WTC11 (cell line): ENCODE data around the gene MC2R. TPM values are rescaled to one million over a fixed set of nuclear protein-coding genes. Genes with fewer than 3 reads are reported as not detected.

Experiments
- ATAC-seq: fragments of 200-7000 bp; cut with Tn5 transposase; 2 replicates; pipeline ENCODE4 v1.10.0; 2021; ENCODE audit warnings: mild to moderate bottlenecking, moderate library complexity
- CTCF ChIA-PET: fragments of 300-600 bp; sonication (Branson Sonifier 250); formaldehyde crosslinking; loops from one replicate; lab custom pipeline; 2021; ENCODE audit warnings: antibody characterized with exemption; lab: Charles Lee
- POLR2A ChIA-PET: fragments of 350-600 bp; sonication (Branson Sonifier 250); formaldehyde crosslinking; loops from one replicate; lab custom pipeline; 2021; ENCODE audit warnings: antibody characterized with exemption; lab: Charles Lee
- DNase-seq: peaks from one replicate; pipeline ENCODE4 v3.0.0; 2021; ENCODE audit warnings: low spot score
- H3K27ac Mint-ChIP-seq: 2 replicates; pipeline ENCODE4 v1.8.0; 2021; ENCODE audit warnings: mixed read lengths
- H3K27me3 Mint-ChIP-seq: 2 replicates; pipeline ENCODE4 v1.8.0; 2021; ENCODE audit warnings: low read depth, mild to moderate bottlenecking, moderate library complexity, mixed read lengths
- H3K36me3 Mint-ChIP-seq: 2 replicates; pipeline ENCODE4 v1.8.0; 2021; ENCODE audit warnings: mixed read lengths
- H3K4me1 Mint-ChIP-seq: 2 replicates; pipeline ENCODE4 v1.8.0; 2022; ENCODE audit warnings: mixed read lengths
- H3K4me3 Mint-ChIP-seq: 2 replicates; pipeline ENCODE4 v1.8.0; 2021; ENCODE audit warnings: mild to moderate bottlenecking, moderate library complexity, mixed read lengths
- H3K9me3 Mint-ChIP-seq: 2 replicates; pipeline ENCODE4 v1.8.0; 2021; ENCODE audit warnings: mixed read lengths
- CREB1 ChIP-seq: sonication (generic); formaldehyde crosslinking; IDR thresholded peaks from 2 replicates; pipeline ENCODE4 v1.8.0; 2023; ENCODE audit warnings: mild to moderate bottlenecking, missing genetic modification reagents
- CREM ChIP-seq: sonication (generic); formaldehyde crosslinking; IDR thresholded peaks from 2 replicates; pipeline ENCODE4 v1.8.1; 2022; ENCODE audit warnings: mild to moderate bottlenecking, missing genetic modification reagents, moderate library complexity
- FOXJ3 ChIP-seq: sonication (generic); formaldehyde crosslinking; IDR thresholded peaks from 2 replicates; pipeline ENCODE4 v1.9.0; 2021; ENCODE audit warnings: missing genetic modification reagents, mild to moderate bottlenecking, borderline replicate concordance
- GTF2I ChIP-seq: fragments of 250-450 bp; sonication (Bioruptor Pico); conservative IDR thresholded peaks from 2 replicates; pipeline ENCODE4 v1.4.0; 2021; ENCODE audit warnings: mild to moderate bottlenecking
- HMGA2 ChIP-seq: fragments of 250-450 bp; sonication (Bioruptor Pico); IDR thresholded peaks from 2 replicates; pipeline ENCODE4 v1.4.0; 2021; ENCODE audit warnings: mild to moderate bottlenecking, moderate library complexity
- IRF2 ChIP-seq: sonication (generic); formaldehyde crosslinking; IDR thresholded peaks from 2 replicates; pipeline ENCODE4 v1.8.0; 2022; ENCODE audit warnings: low read depth, missing genetic modification reagents, borderline replicate concordance
- JAZF1 ChIP-seq: fragments of 250-450 bp; sonication (Bioruptor Pico); IDR thresholded peaks from 2 replicates; pipeline ENCODE4 v1.9.0; 2021; ENCODE audit warnings: moderate library complexity, mild to moderate bottlenecking, inconsistent platforms
- KAT7 ChIP-seq: sonication (generic); formaldehyde crosslinking; IDR thresholded peaks from 2 replicates; pipeline ENCODE4 v1.8.1; 2023; ENCODE audit warnings: missing genetic modification reagents, mild to moderate bottlenecking, borderline replicate concordance
- NFATC4 ChIP-seq: fragments of 250-450 bp; sonication (Bioruptor Pico); IDR thresholded peaks from 2 replicates; pipeline ENCODE4 v1.9.0; 2021; ENCODE audit warnings: mild to moderate bottlenecking
- NFE2L1 ChIP-seq: sonication (generic); formaldehyde crosslinking; IDR thresholded peaks from 2 replicates; pipeline ENCODE4 v1.8.1; 2023; ENCODE audit warnings: missing genetic modification reagents
- NR1H2 ChIP-seq: sonication (generic); formaldehyde crosslinking; IDR thresholded peaks from 2 replicates; pipeline ENCODE4 v1.9.0; 2021; ENCODE audit warnings: mild to moderate bottlenecking, moderate library complexity, missing genetic modification reagents
- RELA ChIP-seq: sonication (generic); formaldehyde crosslinking; IDR thresholded peaks from 2 replicates; pipeline ENCODE4 v1.8.1; 2022; ENCODE audit warnings: missing genetic modification reagents, mild to moderate bottlenecking, borderline replicate concordance
- RORB ChIP-seq: fragments of 250-450 bp; sonication (Bioruptor Pico); IDR thresholded peaks from 2 replicates; pipeline ENCODE4 v1.9.0; 2021; ENCODE audit warnings: mild to moderate bottlenecking
- ZNF138 ChIP-seq: sonication (generic); formaldehyde crosslinking; conservative IDR thresholded peaks from 2 replicates; pipeline ENCODE4 v1.8.1; 2022; ENCODE audit warnings: mild to moderate bottlenecking, moderate library complexity, missing genetic modification reagents
- ZNF219 ChIP-seq: sonication (generic); formaldehyde crosslinking; IDR thresholded peaks from 2 replicates; pipeline ENCODE4 v1.8.0; 2023; ENCODE audit warnings: missing genetic modification reagents, mild to moderate bottlenecking, borderline replicate concordance
- ZNF232 ChIP-seq: sonication (generic); formaldehyde crosslinking; IDR thresholded peaks from 2 replicates; pipeline ENCODE4 v1.8.0; 2022; ENCODE audit warnings: mild to moderate bottlenecking, missing genetic modification reagents
- ZNF263 ChIP-seq: sonication (generic); formaldehyde crosslinking; IDR thresholded peaks from 2 replicates; pipeline ENCODE4 v1.8.1; 2022; ENCODE audit warnings: low read depth, mild to moderate bottlenecking, moderate library complexity, missing genetic modification reagents
- ZNF317 ChIP-seq: sonication (generic); formaldehyde crosslinking; IDR thresholded peaks from 2 replicates; pipeline ENCODE4 v1.8.1; 2023; ENCODE audit warnings: low read depth, mild to moderate bottlenecking, moderate library complexity, missing genetic modification reagents, borderline replicate concordance
- ZNF423 ChIP-seq: fragments of 250-450 bp; sonication (Bioruptor Pico); IDR thresholded peaks from 2 replicates; pipeline ENCODE4 v2.1.2; 2022; ENCODE audit warnings: mild to moderate bottlenecking, moderate library complexity
- total RNA-seq: library from RNA; stranded (reverse); gene quantifications from 3 replicates; pipeline ENCODE4 v1.2.3, GENCODE V29; 2021
- TF ChIP-seq, protein P1 (sequence below): sonication (generic); formaldehyde crosslinking; IDR thresholded peaks from 2 replicates; pipeline ENCODE4 v1.8.1; 2023; ENCODE audit warnings: mild to moderate bottlenecking, missing genetic modification reagents
- TF ChIP-seq, protein P2 (sequence below): fragments of 250-450 bp; sonication (Bioruptor Pico); conservative IDR thresholded peaks from 2 replicates; pipeline ENCODE4 v1.9.0; 2021; ENCODE audit warnings: mild to moderate bottlenecking
- TF ChIP-seq, protein P3 (sequence below): fragments of 250-450 bp; sonication (Bioruptor Pico); IDR thresholded peaks from 2 replicates; pipeline ENCODE4 v1.9.0; 2021; ENCODE audit warnings: moderate library complexity, mild to moderate bottlenecking, inconsistent platforms, borderline replicate concordance
- TF ChIP-seq, protein P4 (sequence below): sonication (generic); formaldehyde crosslinking; IDR thresholded peaks from 2 replicates; pipeline ENCODE4 v1.8.0; 2023; ENCODE audit warnings: missing genetic modification reagents, mild to moderate bottlenecking, borderline replicate concordance

MC2R gene
- total RNA-seq, 1 experiment from 2014 or later = not detected

DNA sequence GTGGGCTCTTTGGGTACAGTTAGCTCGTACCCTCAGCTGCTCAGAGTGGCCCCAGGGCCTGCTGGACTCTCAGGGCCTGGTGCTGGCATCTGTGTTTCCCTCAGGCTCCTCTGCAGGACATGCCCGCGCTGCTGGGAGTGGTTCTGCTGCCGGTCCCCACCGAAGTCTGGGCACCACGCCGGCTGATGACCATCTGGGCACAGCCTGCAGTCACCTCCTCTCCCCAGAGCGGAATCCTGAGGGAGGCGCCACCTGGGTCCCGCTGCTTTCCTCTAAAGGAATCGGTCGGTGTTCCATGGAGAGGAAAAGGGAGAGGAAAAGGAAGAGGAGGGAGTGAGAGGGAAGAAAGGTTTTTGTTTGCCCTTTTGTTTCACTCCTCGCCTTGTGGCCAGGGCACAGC is 43.6 kb downstream of the MC2R start:
- TF ChIP-seq, protein P1, sequence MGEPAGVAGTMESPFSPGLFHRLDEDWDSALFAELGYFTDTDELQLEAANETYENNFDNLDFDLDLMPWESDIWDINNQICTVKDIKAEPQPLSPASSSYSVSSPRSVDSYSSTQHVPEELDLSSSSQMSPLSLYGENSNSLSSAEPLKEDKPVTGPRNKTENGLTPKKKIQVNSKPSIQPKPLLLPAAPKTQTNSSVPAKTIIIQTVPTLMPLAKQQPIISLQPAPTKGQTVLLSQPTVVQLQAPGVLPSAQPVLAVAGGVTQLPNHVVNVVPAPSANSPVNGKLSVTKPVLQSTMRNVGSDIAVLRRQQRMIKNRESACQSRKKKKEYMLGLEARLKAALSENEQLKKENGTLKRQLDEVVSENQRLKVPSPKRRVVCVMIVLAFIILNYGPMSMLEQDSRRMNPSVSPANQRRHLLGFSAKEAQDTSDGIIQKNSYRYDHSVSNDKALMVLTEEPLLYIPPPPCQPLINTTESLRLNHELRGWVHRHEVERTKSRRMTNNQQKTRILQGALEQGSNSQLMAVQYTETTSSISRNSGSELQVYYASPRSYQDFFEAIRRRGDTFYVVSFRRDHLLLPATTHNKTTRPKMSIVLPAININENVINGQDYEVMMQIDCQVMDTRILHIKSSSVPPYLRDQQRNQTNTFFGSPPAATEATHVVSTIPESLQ (CRISPR knock-in tag) = no peak
- TF ChIP-seq, protein P2, sequence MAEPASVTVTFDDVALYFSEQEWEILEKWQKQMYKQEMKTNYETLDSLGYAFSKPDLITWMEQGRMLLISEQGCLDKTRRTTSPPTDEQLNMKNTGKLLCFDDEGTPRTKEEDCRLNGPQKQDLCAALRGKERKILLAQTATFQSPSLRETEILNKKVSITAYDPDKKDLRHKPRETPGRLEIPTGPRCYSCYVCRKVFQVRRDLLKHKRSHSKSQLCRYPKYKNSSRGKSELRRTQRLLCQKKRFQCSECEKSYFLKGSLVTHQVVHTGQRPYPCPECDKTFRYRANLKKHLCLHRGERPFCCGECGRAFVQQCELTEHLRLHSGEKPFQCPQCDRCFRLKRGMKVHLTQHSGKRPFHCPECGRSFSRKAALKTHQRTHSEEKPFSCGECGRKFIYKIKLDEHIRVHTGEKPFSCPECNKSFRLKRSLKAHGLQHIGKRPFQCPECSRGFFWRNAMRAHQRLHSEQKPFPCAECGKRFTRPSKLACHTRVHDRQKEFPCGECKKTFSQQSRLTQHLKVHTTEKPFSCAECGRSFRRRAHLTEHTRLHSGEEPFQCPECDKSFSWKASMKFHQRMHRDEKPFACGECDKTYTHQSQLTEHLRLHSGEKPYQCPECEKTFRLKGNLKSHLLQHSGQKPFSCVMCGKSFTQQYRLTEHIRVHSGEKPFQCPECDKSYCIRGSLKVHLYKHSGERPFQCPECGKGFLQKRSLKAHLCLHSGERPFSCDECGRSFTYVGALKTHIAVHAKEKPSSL (CRISPR knock-in tag) = no peak
- TF ChIP-seq KAT7 (CRISPR knock-in tag) (no peak), ZNF263 (CRISPR knock-in tag) (no peak), IRF2 (CRISPR knock-in tag) (no peak), CREM (no peak), ZNF232 (no peak), CREB1 (no peak), NFE2L1 (CRISPR knock-in tag) (no peak), HMGA2 (CRISPR knock-in tag) (no peak), NFATC4 (no peak), ZNF138 (CRISPR knock-in tag) (no peak), JAZF1 (CRISPR knock-in tag) (no peak)
- no peaks in the 10 kb centered on the region for H3K36me3 Mint-ChIP-seq
- DNase-seq (no peak), ATAC-seq (peak; percentile 37)
- POLR2A ChIA-PET = no interaction called here
- peaks cover 45% of the 10 kb centered on the region for H3K27me3 Mint-ChIP-seq
- H3K4me3 Mint-ChIP-seq = no peak overlapping the region
- peaks cover 14% of the 10 kb centered on the region for H3K4me1 Mint-ChIP-seq
- no peak overlapping the region for H3K27ac Mint-ChIP-seq
- CTCF ChIA-PET = interaction anchor here (1.0 to 2.1 kb wide), 4 partner anchors 59 to 202 kb away, joined by 3 to 12 read pairs (median 4); no protein-coding TSS in a partner anchor
- H3K9me3 Mint-ChIP-seq = no peaks in the 10 kb centered on the region

DNA sequence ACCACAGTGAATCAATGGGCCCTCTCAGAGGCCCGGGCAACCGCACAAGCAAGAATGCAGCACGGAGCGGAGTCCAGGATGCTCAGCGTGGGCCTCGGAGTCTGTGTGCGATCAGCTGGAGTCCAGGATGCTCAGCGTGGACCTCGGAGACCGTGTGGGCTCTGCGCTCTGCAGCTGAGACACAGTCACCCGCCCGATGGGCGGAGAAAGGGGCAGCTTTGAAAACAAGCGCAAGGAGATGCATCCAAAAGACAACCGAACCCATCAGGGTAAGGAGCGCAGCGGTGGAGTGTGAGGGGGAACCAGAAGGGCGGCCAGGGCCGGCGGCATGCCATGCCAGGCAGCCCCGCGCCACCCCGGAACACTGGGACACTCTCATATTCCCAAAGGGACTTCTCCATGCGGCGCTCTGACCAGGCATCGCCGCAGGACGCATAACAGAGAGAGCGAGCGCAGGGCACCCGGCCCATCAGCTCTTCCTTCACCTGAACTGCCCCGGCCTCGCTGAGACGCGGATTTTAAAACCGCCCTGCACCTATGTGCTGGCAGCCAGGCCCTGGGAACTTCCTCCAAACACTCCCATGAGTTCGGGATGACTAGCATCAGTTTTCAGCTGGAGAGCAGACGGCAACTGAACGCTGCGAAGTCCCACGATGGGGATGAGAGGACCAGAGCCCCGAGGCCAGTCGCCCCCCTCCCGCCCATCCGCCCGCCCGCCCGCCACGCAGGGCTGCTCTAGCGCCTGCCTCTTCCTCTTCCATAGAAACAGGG is 46.6 kb downstream of the MC2R start:
- POLR2A ChIA-PET = interaction anchor here (0.7 kb wide), 1 partner anchor 13 kb away, joined by 3 read pairs; no protein-coding TSS in a partner anchor
- TF ChIP-seq ZNF423 (CRISPR knock-in tag) (no peak), FOXJ3 (CRISPR knock-in tag) (no peak), ZNF317 (CRISPR knock-in tag) (no peak), RELA (CRISPR knock-in tag) (no peak), ZNF138 (CRISPR knock-in tag) (no peak), RORB (CRISPR knock-in tag) (no peak), CREM (no peak), GTF2I (no peak), NR1H2 (CRISPR knock-in tag) (no peak), CREB1 (no peak), ZNF219 (CRISPR knock-in tag) (no peak), NFE2L1 (CRISPR knock-in tag) (no peak)
- TF ChIP-seq, protein P3, sequence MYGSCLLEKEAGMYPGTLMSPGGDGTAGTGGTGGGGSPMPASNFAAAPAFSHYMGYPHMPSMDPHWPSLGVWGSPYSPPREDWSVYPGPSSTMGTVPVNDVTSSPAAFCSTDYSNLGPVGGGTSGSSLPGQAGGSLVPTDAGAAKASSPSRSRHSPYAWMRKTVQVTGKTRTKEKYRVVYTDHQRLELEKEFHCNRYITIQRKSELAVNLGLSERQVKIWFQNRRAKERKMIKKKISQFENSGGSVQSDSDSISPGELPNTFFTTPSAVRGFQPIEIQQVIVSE (CRISPR knock-in tag) = no peak
- TF ChIP-seq, protein P4, sequence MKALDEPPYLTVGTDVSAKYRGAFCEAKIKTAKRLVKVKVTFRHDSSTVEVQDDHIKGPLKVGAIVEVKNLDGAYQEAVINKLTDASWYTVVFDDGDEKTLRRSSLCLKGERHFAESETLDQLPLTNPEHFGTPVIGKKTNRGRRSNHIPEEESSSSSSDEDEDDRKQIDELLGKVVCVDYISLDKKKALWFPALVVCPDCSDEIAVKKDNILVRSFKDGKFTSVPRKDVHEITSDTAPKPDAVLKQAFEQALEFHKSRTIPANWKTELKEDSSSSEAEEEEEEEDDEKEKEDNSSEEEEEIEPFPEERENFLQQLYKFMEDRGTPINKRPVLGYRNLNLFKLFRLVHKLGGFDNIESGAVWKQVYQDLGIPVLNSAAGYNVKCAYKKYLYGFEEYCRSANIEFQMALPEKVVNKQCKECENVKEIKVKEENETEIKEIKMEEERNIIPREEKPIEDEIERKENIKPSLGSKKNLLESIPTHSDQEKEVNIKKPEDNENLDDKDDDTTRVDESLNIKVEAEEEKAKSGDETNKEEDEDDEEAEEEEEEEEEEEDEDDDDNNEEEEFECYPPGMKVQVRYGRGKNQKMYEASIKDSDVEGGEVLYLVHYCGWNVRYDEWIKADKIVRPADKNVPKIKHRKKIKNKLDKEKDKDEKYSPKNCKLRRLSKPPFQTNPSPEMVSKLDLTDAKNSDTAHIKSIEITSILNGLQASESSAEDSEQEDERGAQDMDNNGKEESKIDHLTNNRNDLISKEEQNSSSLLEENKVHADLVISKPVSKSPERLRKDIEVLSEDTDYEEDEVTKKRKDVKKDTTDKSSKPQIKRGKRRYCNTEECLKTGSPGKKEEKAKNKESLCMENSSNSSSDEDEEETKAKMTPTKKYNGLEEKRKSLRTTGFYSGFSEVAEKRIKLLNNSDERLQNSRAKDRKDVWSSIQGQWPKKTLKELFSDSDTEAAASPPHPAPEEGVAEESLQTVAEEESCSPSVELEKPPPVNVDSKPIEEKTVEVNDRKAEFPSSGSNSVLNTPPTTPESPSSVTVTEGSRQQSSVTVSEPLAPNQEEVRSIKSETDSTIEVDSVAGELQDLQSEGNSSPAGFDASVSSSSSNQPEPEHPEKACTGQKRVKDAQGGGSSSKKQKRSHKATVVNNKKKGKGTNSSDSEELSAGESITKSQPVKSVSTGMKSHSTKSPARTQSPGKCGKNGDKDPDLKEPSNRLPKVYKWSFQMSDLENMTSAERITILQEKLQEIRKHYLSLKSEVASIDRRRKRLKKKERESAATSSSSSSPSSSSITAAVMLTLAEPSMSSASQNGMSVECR = no peak
- TF ChIP-seq, protein P1 (CRISPR knock-in tag) = no peak

More for the DNA sequence above, 46.6 kb downstream of the MC2R start:
- DNase-seq (peak; percentile 41), ATAC-seq (peak; percentile 49)
- no peak overlapping the region for H3K27ac Mint-ChIP-seq
- CTCF ChIA-PET = interaction anchor here (1.0 to 3.2 kb wide), 4 partner anchors 10 to 218 kb away, joined by 4 to 18 read pairs (median 7); no protein-coding TSS in a partner anchor
- no peaks in the 10 kb centered on the region for H3K36me3 Mint-ChIP-seq
- peaks cover 14% of the 10 kb centered on the region for H3K4me1 Mint-ChIP-seq
- peaks cover 50% of the 10 kb centered on the region for H3K27me3 Mint-ChIP-seq
- 0 out of 2 replicates have a peak, but pooled peaks cover 3% of the 10 kb centered on the region for H3K9me3 Mint-ChIP-seq
- peak overlapping the region; percentile 76 for H3K4me3 Mint-ChIP-seq
